Ovary (tissue), 3 donors: Measurements from ENCODE around the gene ATPAF1.

Experiments used
- POLR2A ChIP-seq: fragments of 450-650 bp; IDR thresholded peaks from one replicate; pipeline ENCODE4 v1.6.1; 2017; ENCODE audit warnings: antibody characterized with exemption, mild to moderate bottlenecking, moderate library complexity
- TF ChIP-seq, protein P1 (sequence below), 3 donors: fragments of 450-650 bp in 2 of 3; fragments of 200-600 bp in 1 of 3; IDR thresholded peaks; one replicate each; pipeline versions ENCODE4 v1.5.1 to v1.8.0; 2016 to 2022; ENCODE audit warnings: antibody characterized with exemption in 3 of 3, mild to moderate bottlenecking in 1 of 3
- donor health status: DM: no; HTN: no; CAD: no.

DNA sequence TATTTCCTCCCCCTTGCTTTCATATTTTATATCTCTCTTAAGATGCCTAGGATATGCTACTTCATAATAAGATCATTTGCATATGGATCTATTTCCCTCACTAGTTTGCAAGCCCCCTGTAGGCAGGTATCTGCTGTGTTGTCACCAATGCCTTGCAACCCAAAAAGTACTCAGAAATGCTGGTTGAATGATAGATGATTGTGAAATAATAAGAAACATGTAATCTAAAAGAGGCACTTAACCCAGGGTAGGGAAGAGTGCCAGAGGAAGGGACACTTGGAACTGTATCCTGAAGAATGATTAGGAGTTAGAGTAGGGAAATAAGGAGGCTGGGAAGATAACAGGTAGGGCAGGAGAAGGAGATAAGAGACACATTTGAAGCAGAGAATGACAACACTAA, 12.3 kb downstream of the ATPAF1 start:
- TF ChIP-seq POLR2A, result no peak
- TF ChIP-seq, protein P1, sequence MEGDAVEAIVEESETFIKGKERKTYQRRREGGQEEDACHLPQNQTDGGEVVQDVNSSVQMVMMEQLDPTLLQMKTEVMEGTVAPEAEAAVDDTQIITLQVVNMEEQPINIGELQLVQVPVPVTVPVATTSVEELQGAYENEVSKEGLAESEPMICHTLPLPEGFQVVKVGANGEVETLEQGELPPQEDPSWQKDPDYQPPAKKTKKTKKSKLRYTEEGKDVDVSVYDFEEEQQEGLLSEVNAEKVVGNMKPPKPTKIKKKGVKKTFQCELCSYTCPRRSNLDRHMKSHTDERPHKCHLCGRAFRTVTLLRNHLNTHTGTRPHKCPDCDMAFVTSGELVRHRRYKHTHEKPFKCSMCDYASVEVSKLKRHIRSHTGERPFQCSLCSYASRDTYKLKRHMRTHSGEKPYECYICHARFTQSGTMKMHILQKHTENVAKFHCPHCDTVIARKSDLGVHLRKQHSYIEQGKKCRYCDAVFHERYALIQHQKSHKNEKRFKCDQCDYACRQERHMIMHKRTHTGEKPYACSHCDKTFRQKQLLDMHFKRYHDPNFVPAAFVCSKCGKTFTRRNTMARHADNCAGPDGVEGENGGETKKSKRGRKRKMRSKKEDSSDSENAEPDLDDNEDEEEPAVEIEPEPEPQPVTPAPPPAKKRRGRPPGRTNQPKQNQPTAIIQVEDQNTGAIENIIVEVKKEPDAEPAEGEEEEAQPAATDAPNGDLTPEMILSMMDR (IDR thresholded peaks at IDR 0.05), result no peak
